Ovary (tissue), 3 donors: ENCODE results near the gene UXS1.

Source experiments
- POLR2A ChIP-seq: fragments of 450-650 bp; IDR thresholded peaks from one replicate; pipeline ENCODE4 v1.6.1; 2017; ENCODE audit warnings: antibody characterized with exemption, mild to moderate bottlenecking, moderate library complexity
- TF ChIP-seq, protein P1 (sequence below), 3 donors: fragments of 450-650 bp in 2 of 3; fragments of 200-600 bp in 1 of 3; IDR thresholded peaks; one replicate each; pipeline versions ENCODE4 v1.5.1 to v1.8.0; 2016 to 2022; ENCODE audit warnings: antibody characterized with exemption in 3 of 3, mild to moderate bottlenecking in 1 of 3
- donor health status: DM: no; HTN: no; CAD: no.

DNA sequence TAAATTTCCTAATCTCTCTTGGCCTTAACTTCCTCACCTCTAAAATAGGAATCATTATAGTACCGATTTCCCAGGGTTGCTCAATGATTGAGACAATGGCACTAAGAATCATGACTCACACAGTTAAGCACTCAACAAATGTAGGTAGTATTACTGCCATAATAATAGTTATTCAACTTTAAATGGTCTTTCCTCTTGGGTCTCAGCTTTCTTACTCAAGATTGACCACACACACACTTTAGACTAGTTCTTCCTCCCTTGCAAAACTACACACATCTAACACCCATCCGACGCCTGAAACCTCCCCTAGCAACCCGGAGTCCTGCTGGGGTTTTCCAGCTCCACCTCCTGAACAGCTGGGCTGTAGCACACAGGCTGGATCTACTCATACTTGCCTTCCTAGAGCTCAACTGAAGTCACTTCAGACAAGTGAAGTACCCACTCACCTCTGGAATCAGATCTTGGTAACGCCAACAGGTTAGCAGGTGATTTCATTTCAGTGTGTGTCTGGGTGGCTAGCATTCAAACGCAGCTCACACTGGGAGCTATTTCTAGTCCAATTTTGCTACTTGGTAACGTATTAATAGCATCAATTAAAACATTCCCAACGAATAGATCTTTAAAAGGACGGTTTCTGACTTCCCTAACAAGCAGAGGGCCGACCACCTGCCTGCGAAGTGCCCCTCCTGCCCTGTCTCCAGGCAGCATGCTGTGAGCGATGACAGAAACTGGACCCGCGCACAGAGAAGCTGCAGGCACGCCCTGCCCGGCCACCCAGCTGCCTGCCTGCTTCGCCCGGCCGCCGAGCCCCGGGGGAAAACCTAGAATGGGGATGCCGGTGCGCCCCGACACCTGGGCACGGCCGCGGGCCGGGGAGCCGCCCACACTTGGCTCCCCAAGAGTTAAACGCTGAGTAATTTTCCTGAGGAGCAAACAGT is 1.1 kb downstream of the UXS1 start:
- no peak for TF ChIP-seq POLR2A
- TF ChIP-seq, protein P1, sequence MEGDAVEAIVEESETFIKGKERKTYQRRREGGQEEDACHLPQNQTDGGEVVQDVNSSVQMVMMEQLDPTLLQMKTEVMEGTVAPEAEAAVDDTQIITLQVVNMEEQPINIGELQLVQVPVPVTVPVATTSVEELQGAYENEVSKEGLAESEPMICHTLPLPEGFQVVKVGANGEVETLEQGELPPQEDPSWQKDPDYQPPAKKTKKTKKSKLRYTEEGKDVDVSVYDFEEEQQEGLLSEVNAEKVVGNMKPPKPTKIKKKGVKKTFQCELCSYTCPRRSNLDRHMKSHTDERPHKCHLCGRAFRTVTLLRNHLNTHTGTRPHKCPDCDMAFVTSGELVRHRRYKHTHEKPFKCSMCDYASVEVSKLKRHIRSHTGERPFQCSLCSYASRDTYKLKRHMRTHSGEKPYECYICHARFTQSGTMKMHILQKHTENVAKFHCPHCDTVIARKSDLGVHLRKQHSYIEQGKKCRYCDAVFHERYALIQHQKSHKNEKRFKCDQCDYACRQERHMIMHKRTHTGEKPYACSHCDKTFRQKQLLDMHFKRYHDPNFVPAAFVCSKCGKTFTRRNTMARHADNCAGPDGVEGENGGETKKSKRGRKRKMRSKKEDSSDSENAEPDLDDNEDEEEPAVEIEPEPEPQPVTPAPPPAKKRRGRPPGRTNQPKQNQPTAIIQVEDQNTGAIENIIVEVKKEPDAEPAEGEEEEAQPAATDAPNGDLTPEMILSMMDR (IDR thresholded peaks at IDR 0.05), result no peak
